Epithelial cell of umbilical artery (primary cell): ENCODE results near the gene POLR3K. TPM values are rescaled to one million over a fixed set of nuclear protein-coding genes. Genes with fewer than 3 reads are reported as not detected.

Experiments used
- total RNA-seq: library from RNA; depleted of rRNA; stranded (reverse); fragments of >200 nt; gene quantifications from 2 replicates; pipeline ENCODE4 v1.2.3, GENCODE V29; 2014

POLR3K gene
- 8.2 and 10.4 TPM in 2 replicates for total RNA-seq

GRCh38 chr16:53346-54236 lies at the start of gene POLR3K, which contains the start of gene SNRNP25:
TSS of gene POLR3K (minus strand) at chr16:53608. CDS start at chr16:53586, 22 bp downstream.
TSS of gene SNRNP25 (plus strand) at chr16:53828. CDS start at chr16:54017, 189 bp downstream.

GRCh38 chr16:77807-78443 lies 24.5 kb upstream of the POLR3K start, which contains the start of gene MPG:
TSS of gene MPG (plus strand) at chr16:78225. CDS start at chr16:78310, 85 bp downstream.

GRCh38 chr16:72561-73548 lies 19.4 kb upstream of the POLR3K start, which contains the start of gene RHBDF1:
TSS of gene RHBDF1 (minus strand) at chr16:72631. CDS start at chr16:65015, 7,616 bp downstream.

Other genes with a start within 250 kb of the POLR3K start
- 37.0 and 46.4 TPM in 2 replicates for gene SNRNP25, start 220 bp upstream of the POLR3K start, total RNA-seq
- 16.6 and 19.5 TPM in 2 replicates for gene RHBDF1, start 19.0 kb upstream of the POLR3K start, total RNA-seq
- gene MPG, start 24.6 kb upstream of the POLR3K start, total RNA-seq = 133 and 217 TPM in 2 replicates
- gene NPRL3, start 85.1 kb upstream of the POLR3K start, total RNA-seq = 5.6 and 5.8 TPM in 2 replicates
- not detected in 2 replicates for gene HBZ, start 99.0 kb upstream of the POLR3K start, total RNA-seq
- not detected in 2 replicates for gene HBM, start 112.4 kb upstream of the POLR3K start, total RNA-seq
- gene HBA2, start 119.3 kb upstream of the POLR3K start, total RNA-seq = not detected in 2 replicates
- not detected in 2 replicates for gene HBA1, start 123.1 kb upstream of the POLR3K start, total RNA-seq
- 0.61 and 3.9 TPM in 2 replicates for gene HBQ1, start 126.9 kb upstream of the POLR3K start, total RNA-seq
- gene LUC7L, start 175.8 kb upstream of the POLR3K start, total RNA-seq = 36.7 and 48.8 TPM in 2 replicates
- 46.1 and 58.7 TPM in 2 replicates for gene FAM234A, start 181.2 kb upstream of the POLR3K start, total RNA-seq
- gene RGS11, start 222.3 kb upstream of the POLR3K start, total RNA-seq = 0.97 and 1.5 TPM in 2 replicates
- gene ARHGDIG, start 227.0 kb upstream of the POLR3K start, total RNA-seq = 0.61 and 4.2 TPM in 2 replicates
- not detected in 2 replicates for gene PDIA2, start 229.6 kb upstream of the POLR3K start, total RNA-seq